HG03460 (cell line): ENCODE results near the gene ZNF512B.
"Not testable (repeated sequence)": the region's sequence is repeated elsewhere in the genome, so short reads cannot be mapped to it uniquely, and the experiment has no call there.

Experiments used
- ATAC-seq: cut with Tn5 transposase; IDR thresholded peaks from one replicate; pipeline ENCODE4 v1.9.1; 2021; ENCODE audit not compliant: unreplicated experiment

ZNF512B gene

GRCh38 chr20:63969838-63970713 lies at the start of gene ZNF512B:
TSS of gene ZNF512B (minus strand) at chr20:63969930. CDS start at chr20:63967950, 1,980 bp downstream.
- ATAC-seq = no peak

GRCh38 chr20:64015635-64016034 lies 45.9 kb upstream of the ZNF512B start:
- no peak for ATAC-seq

GRCh38 chr20:64012385-64013154 lies 42.8 kb upstream of the ZNF512B start:
- ATAC-seq = not testable (repeated sequence)

- ATAC-seq = no peak
Measured at GRCh38 chr20:64011366-64011779, 41.6 kb upstream of the ZNF512B start.

GRCh38 chr20:64010711-64011237 lies 41.0 kb upstream of the ZNF512B start:
- no peak for ATAC-seq

GRCh38 chr20:64009811-64010387 lies 40.2 kb upstream of the ZNF512B start:
- no peak for ATAC-seq

- no peak for ATAC-seq
Measured at GRCh38 chr20:64006902-64007301, 37.2 kb upstream of the ZNF512B start.

- no peak for ATAC-seq
Measured at GRCh38 chr20:64006490-64006889, 36.8 kb upstream of the ZNF512B start.

- ATAC-seq = no peak
Measured at GRCh38 chr20:64005394-64005793, 35.7 kb upstream of the ZNF512B start.

GRCh38 chr20:64003960-64004725 lies 34.4 kb upstream of the ZNF512B start:
- no peak for ATAC-seq

GRCh38 chr20:64001607-64002011 lies 31.9 kb upstream of the ZNF512B start:
- ATAC-seq = no peak

- ATAC-seq = no peak
Measured at GRCh38 chr20:64000906-64001305, 31.2 kb upstream of the ZNF512B start.

- ATAC-seq = no peak
Measured at GRCh38 chr20:63982937-63983336, 13.2 kb upstream of the ZNF512B start.

GRCh38 chr20:63980806-63981728 lies 11.3 kb upstream of the ZNF512B start, which contains the start of gene PRPF6:
TSS of gene PRPF6 (plus strand) at chr20:63981132. CDS start at chr20:63981246, 114 bp downstream.
- ATAC-seq = peak; percentile 44

GRCh38 chr20:63980317-63980805 lies 10.6 kb upstream of the ZNF512B start:
- ATAC-seq = peak; percentile 9

GRCh38 chr20:63979557-63980316 lies 10.0 kb upstream of the ZNF512B start, which contains the start of gene SAMD10:
TSS of gene SAMD10 (minus strand) at chr20:63979642. CDS start at chr20:63979467, 175 bp downstream.
- ATAC-seq = peak; percentile 38

GRCh38 chr20:63979229-63979556 lies 9.5 kb upstream of the ZNF512B start:
- ATAC-seq = no peak
